ENCODE measurements around the gene FAM124B. TPM values are rescaled to one million over a fixed set of nuclear protein-coding genes. Genes with fewer than 3 reads are reported as not detected.

Gene FAM124B
- total RNA-seq, 1 donor from 2014 or later, result 0.36 TPM

- no peak for ATAC-seq
Measured at GRCh38 chr2:224334726-224335125, 67.2 kb downstream of the FAM124B start.

- ATAC-seq, result no peak
Measured at GRCh38 chr2:224333726-224334482, 68.0 kb downstream of the FAM124B start.

- ATAC-seq, result no peak
Measured at GRCh38 chr2:224331698-224332097, 70.2 kb downstream of the FAM124B start.

- no peak for ATAC-seq
Measured at GRCh38 chr2:224328798-224329197, 73.1 kb downstream of the FAM124B start.

Other genes with a start within 250 kb of the FAM124B start
- 69.7 TPM for gene CUL3, start 183.3 kb upstream of the FAM124B start, total RNA-seq